K562 (cell line): ENCODE measurements around the gene SAMD13. TPM values are rescaled to one million over a fixed set of nuclear protein-coding genes. Genes with fewer than 3 reads are reported as not detected.
A peak's percentile ranks its signal among the peaks of the same experiment; 100 is the strongest.

Experiments used
- BACH1 ChIP-seq: fragments of 200-800 bp; sonication (Bioruptor generic); IDR thresholded peaks from 2 replicates; pipeline ENCODE4 v1.6.1; 2016; ENCODE audit warnings: missing genetic modification characterization, missing compliant biosample characterization
- BHLHE40 ChIP-seq: IDR thresholded peaks from 2 replicates; pipeline ENCODE4 v1.6.1; 2011; ENCODE audit warnings: low read length, improper control_type of control experiment
- CBFB ChIP-seq: sonication (generic); formaldehyde crosslinking; IDR thresholded peaks from 2 replicates; pipeline ENCODE4 v1.4.0; 2020; ENCODE audit warnings: mild to moderate bottlenecking, missing genetic modification reagents
- COPS2 ChIP-seq: fragments of 450-650 bp; conservative IDR thresholded peaks from 2 replicates; pipeline ENCODE4 v1.6.1; 2016; ENCODE audit warnings: mild to moderate bottlenecking, moderate library complexity
- E2F4 ChIP-seq: sonication (generic); formaldehyde crosslinking; IDR thresholded peaks from 2 replicates; pipeline ENCODE4 v1.8.0; 2022; ENCODE audit warnings: mild to moderate bottlenecking, low read depth, missing genetic modification reagents
- ELK1 ChIP-seq: sonication (generic); formaldehyde crosslinking; IDR thresholded peaks from 2 replicates; pipeline ENCODE4 v1.8.1; 2022; ENCODE audit warnings: missing genetic modification reagents
- HNRNPLL ChIP-seq: fragments of 200-400 bp; formaldehyde crosslinking; IDR thresholded peaks from 2 replicates; pipeline ENCODE4 v1.6.1; 2017; ENCODE audit warnings: low read length, low read depth, mild to moderate bottlenecking; ENCODE audit not compliant: poor library complexity, severe bottlenecking
- KDM1A ChIP-seq, 2 experiments: fragments of 450-650 bp; IDR thresholded peaks; 2 replicates each; pipeline ENCODE4 v1.6.1; 2016; ENCODE audit warnings: mild to moderate bottlenecking in 2 of 2
- KLF6 ChIP-seq: fragments of 250-450 bp; sonication (Bioruptor Pico); IDR thresholded peaks from 2 replicates; pipeline ENCODE4 v1.4.0; 2020; ENCODE audit warnings: mild to moderate bottlenecking, moderate library complexity, borderline replicate concordance
- MNT ChIP-seq, 2 experiments: fragments of 450-650 bp; conservative IDR thresholded peaks; 2 replicates each; pipeline ENCODE4 v1.6.1; 2017; ENCODE audit warnings: mild to moderate bottlenecking in 2 of 2, moderate library complexity in 2 of 2
- RBM34 ChIP-seq: fragments of 200-400 bp; formaldehyde crosslinking; IDR thresholded peaks from 2 replicates; pipeline ENCODE4 v1.6.1; 2018; ENCODE audit warnings: low read length, borderline replicate concordance; ENCODE audit not compliant: insufficient read depth
- TAF7 ChIP-seq: fragments of 450-650 bp; IDR thresholded peaks from 2 replicates; pipeline ENCODE4 v1.6.1; 2016; ENCODE audit warnings: missing genetic modification characterization, missing compliant biosample characterization
- TFE3 ChIP-seq: fragments of 450-650 bp; formaldehyde crosslinking; IDR thresholded peaks from 2 replicates; pipeline ENCODE4 v1.4.0; 2020; ENCODE audit warnings: mild to moderate bottlenecking, mixed read lengths
- TSC22D4 ChIP-seq: fragments of 450-650 bp; IDR thresholded peaks from 2 replicates; pipeline ENCODE4 v1.6.1; 2016; ENCODE audit warnings: missing genetic modification characterization, missing biosample characterization, control low read depth
- USF2 ChIP-seq: sonication (generic); formaldehyde crosslinking; IDR thresholded peaks from 2 replicates; pipeline ENCODE4 v1.5.0; 2020; ENCODE audit warnings: missing genetic modification reagents
- XRCC4 ChIP-seq: IDR thresholded peaks from one replicate; pipeline ENCODE4 v1.6.1; 2011; ENCODE audit not compliant: insufficient read depth, insufficient read length; ENCODE audit errors: extremely low read depth
- XRCC5 ChIP-seq: fragments of 200-400 bp; formaldehyde crosslinking; IDR thresholded peaks from 2 replicates; pipeline ENCODE4 v1.6.1; 2017; ENCODE audit warnings: low read depth, mild to moderate bottlenecking, low read length
- ZBTB12 ChIP-seq: fragments of 250-450 bp; sonication (Bioruptor Pico); IDR thresholded peaks from 2 replicates; pipeline ENCODE4 v1.4.0; 2020
- ZBTB7A ChIP-seq: IDR thresholded peaks from 2 replicates; pipeline ENCODE4 v1.6.1; 2011; ENCODE audit warnings: low read depth, mild to moderate bottlenecking, low read length, moderate library complexity, borderline replicate concordance; ENCODE audit not compliant: control insufficient read depth
- ZKSCAN1 ChIP-seq: fragments of 150-350 bp; IDR thresholded peaks from 2 replicates; pipeline ENCODE4 v1.6.1; 2016; ENCODE audit warnings: low read depth, low read length
- ZNF766 ChIP-seq: fragments of 200-800 bp; sonication (Bioruptor generic); conservative IDR thresholded peaks from 2 replicates; pipeline ENCODE4 v1.6.1; 2016; ENCODE audit warnings: missing genetic modification characterization, missing compliant biosample characterization
- polyA plus RNA-seq, 8 experiments: library from polyadenylated mRNA; depleted of rRNA in 4 of 8; stranded (reverse) in 5 of 8; unstranded in 3 of 8; fragments of >200 nt; fragmentation: Nextera tagmentation in 2 of 8; fragmentation: Illumina TruSeq in 1 of 8; extraction: Ambion mirVana in 2 of 8; extraction: Trizol in 1 of 8; gene quantifications; 2 replicates each; pipeline versions ENCODE4 v1.2.1 to v1.2.3, GENCODE V29; 2011 to 2014; ENCODE audit warnings: inconsistent platforms in 1 of 8, missing spikeins in 1 of 8
- total RNA-seq, 7 experiments: library from RNA; depleted of rRNA in 6 of 7; stranded (reverse); fragments of >200 nt in 6 of 7; fragmentation: Illumina TruSeq in 2 of 7; extraction: Trizol in 2 of 7; gene quantifications; 2 replicates each; pipeline versions ENCODE4 v1.2.1 to v1.2.3, GENCODE V29; 2011 to 2021; ENCODE audit warnings: low replicate concordance in 1 of 7

Gene SAMD13
- total and polyA plus RNA-seq, 9 of the 15 experiments (the other 6 are each of a cell fraction or from before 2014, with no cell fraction given), result 0.78 to 2.7 (median 1.00) TPM

- TF ChIP-seq TSC22D4 (tag) (no peak), XRCC4 (no peak), ZKSCAN1 (no peak), ZBTB7A (no peak), TFE3 (no peak), USF2 (no peak), COPS2 (no peak), BACH1 (peak; percentile 61; the same call in 1 of the 2 replicates), KDM1A (IDR thresholded peaks at IDR 0.05) (no peak), RBM34 (no peak), HNRNPLL (no peak), CBFB (CRISPR knock-in tag) (no peak), MNT (conservative IDR thresholded peaks at IDR 0.05) (no peak), TAF7 (tag) (no peak), ELK1 (no peak), XRCC5 (no peak), KLF6 (CRISPR knock-in tag) (peak; percentile 92; the same call in 1 of the 2 replicates), ZBTB12 (CRISPR knock-in tag) (peak; percentile 39; the same call in 1 of the 2 replicates), ZNF766 (peak; percentile 57; the same call in 1 of the 2 replicates), E2F4 (CRISPR knock-in tag) (no peak), BHLHE40 (no peak)
These were observed 80.6 kb downstream of the SAMD13 start (continued) for GRCh38 chr1:84382127-84382526.
